ENCODE measurements around the gene MYH10. TPM values are rescaled to one million over a fixed set of nuclear protein-coding genes. Genes with fewer than 3 reads are reported as not detected.

The MYH10 gene
- total and polyA plus RNA-seq, 9 of the 15 experiments (the other 6 are each of a cell fraction or from before 2014, with no cell fraction given), result 16.3 to 95.3 (median 39.7) TPM

DNA sequence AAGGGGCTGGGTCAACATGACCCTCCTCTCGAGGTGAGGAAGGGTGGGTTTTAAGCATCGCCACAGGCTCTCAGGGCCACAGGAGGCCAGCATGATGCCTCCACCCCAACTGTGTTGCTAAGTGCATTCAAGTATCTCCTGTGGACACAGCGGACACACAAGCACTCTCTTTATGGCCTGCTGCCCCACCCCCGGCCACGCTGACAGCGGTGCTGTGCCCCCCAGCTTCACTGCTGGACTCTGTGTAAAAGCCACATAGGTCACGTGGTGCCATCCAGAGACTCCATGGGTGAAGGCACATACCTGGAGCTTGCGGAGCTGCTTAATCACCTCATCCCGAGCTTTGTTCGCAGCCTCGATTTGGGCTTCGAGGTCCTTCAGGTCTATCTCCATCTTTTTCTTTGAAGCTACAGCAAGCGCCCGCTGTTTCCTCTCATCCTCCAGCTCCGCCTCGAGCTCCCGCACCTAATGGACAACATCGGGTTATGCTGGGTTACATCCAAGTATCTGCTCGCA, 143.3 kb downstream of the MYH10 start (continued):
- no peak for TF ChIP-seq GABPB2 (CRISPR knock-in tag; conservative IDR thresholded peaks at IDR 0.05)
- TF ChIP-seq POLR2AphosphoS2 (IDR thresholded peaks at IDR 0.05; ENCODE audit: low read length), result no peak

DNA sequence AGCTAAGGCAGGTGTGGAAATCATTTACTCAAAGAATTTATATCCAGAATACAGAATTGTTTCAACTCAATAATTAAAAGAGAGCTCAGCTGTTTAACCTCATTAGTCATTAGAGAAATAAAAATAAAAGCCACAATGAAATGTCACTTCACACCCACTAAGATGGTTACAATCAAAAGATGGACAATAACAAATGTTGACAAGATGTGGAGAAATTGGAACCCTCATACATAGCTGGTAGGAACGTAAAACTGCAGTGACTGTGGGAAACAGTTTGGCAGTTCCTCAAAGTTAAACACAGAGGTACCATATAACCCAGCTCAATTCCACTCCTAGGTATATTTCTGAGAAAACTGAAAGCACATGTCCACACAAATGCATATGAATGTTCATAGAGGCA, 145.0 kb downstream of the MYH10 start:
- in situ Hi-C loops (cut with MboI), result no loop called here
- BruUV-seq (replicated peaks), result no TSS peak
- H3K9me3 ChIP-seq (replicated peaks; ENCODE audit: control insufficient read depth, insufficient read depth, low read depth, low read length), result peaks cover 9% of the 10 kb centered on the region
- no peaks in the 10 kb centered on the region for H3K79me2 ChIP-seq (ENCODE audit: control insufficient read depth, insufficient read depth, low read length)
- H4K20me1 ChIP-seq (replicated peaks; ENCODE audit: control insufficient read depth, insufficient read depth, low read length), result no peaks in the 10 kb centered on the region
- ATAC-seq, result no peak
- H3K4me1 ChIP-seq (replicated peaks in 1 of 2; ENCODE audit: control insufficient read depth in 2 of 2, insufficient read depth in 2 of 2, low read length in 2 of 2), result no peaks in the 10 kb centered on the region; a peak in 1 of 5 replicates
- POLR2A ChIA-PET, result interaction anchor here (1.4 to 2.2 kb wide), 2 partner anchors 10 to 21 kb away, joined by 5 to 7 read pairs; no protein-coding TSS in a partner anchor
- H3K9ac ChIP-seq (ENCODE audit: insufficient read depth in 1 of 2, low read depth in 2 of 2, low read length in 2 of 2), result no peak overlapping the region
- no peaks in the 10 kb centered on the region for H3K9me1 ChIP-seq (ENCODE audit: control insufficient read depth, insufficient read depth, low read length)
- CTCF ChIA-PET (ENCODE audit: low intra/inter-chr PET ratio), result no interaction called here
- 100% methylated on average over 1 of the region's 1 CpG for WGBS (ENCODE audit: insufficient coverage, low coverage, missing lambda C conversion rate)
- no peak overlapping the region for H3K4me2 ChIP-seq (ENCODE audit: insufficient read depth, low read length)
- no peak for DNase-seq (ENCODE audit: extremely low read depth in 1 of 4, low spot score in 3 of 4)
- H2AFZ ChIP-seq (ENCODE audit: low read depth, low read length), result no peak overlapping the region
- no peak overlapping the region for H3K27ac ChIP-seq (ENCODE audit: extremely low read depth, low read depth, low read length)
- no peak for TF ChIP-seq RAD21 (CRISPR knock-in tag; conservative IDR thresholded peaks at IDR 0.05 in 1 of 2, IDR thresholded peaks at IDR 0.05 in 1 of 2)
- TF ChIP-seq, protein P1, sequence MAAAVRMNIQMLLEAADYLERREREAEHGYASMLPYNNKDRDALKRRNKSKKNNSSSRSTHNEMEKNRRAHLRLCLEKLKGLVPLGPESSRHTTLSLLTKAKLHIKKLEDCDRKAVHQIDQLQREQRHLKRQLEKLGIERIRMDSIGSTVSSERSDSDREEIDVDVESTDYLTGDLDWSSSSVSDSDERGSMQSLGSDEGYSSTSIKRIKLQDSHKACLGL (CRISPR knock-in tag; IDR thresholded peaks at IDR 0.05; ENCODE audit: borderline replicate concordance, poor library complexity, severe bottlenecking), result no peak
- TF ChIP-seq, protein P2, sequence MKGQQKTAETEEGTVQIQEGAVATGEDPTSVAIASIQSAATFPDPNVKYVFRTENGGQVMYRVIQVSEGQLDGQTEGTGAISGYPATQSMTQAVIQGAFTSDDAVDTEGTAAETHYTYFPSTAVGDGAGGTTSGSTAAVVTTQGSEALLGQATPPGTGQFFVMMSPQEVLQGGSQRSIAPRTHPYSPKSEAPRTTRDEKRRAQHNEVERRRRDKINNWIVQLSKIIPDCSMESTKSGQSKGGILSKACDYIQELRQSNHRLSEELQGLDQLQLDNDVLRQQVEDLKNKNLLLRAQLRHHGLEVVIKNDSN (CRISPR knock-in tag; IDR thresholded peaks at IDR 0.05), result no peak
- no peak for TF ChIP-seq ZNF586 (CRISPR knock-in tag; conservative IDR thresholded peaks at IDR 0.05)
- TF ChIP-seq, protein P3, sequence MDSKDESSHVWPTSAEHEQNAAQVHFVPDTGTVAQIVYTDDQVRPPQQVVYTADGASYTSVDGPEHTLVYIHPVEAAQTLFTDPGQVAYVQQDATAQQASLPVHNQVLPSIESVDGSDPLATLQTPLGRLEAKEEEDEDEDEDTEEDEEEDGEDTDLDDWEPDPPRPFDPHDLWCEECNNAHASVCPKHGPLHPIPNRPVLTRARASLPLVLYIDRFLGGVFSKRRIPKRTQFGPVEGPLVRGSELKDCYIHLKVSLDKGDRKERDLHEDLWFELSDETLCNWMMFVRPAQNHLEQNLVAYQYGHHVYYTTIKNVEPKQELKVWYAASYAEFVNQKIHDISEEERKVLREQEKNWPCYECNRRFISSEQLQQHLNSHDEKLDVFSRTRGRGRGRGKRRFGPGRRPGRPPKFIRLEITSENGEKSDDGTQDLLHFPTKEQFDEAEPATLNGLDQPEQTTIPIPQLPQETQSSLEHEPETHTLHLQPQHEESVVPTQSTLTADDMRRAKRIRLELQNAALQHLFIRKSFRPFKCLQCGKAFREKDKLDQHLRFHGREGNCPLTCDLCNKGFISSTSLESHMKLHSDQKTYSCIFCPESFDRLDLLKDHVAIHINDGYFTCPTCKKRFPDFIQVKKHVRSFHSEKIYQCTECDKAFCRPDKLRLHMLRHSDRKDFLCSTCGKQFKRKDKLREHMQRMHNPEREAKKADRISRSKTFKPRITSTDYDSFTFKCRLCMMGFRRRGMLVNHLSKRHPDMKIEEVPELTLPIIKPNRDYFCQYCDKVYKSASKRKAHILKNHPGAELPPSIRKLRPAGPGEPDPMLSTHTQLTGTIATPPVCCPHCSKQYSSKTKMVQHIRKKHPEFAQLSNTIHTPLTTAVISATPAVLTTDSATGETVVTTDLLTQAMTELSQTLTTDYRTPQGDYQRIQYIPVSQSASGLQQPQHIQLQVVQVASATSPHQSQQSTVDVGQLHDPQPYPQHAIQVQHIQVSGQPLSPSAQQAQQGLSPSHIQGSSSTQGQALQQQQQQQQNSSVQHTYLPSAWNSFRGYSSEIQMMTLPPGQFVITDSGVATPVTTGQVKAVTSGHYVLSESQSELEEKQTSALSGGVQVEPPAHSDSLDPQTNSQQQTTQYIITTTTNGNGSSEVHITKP (IDR thresholded peaks at IDR 0.05; ENCODE audit: partially characterized antibody), result no peak
- TF ChIP-seq FOXJ3 (CRISPR knock-in tag; IDR thresholded peaks at IDR 0.05), result no peak
- no peak for FAIRE-seq
- no peak overlapping the region for H3K4me3 ChIP-seq
- no peaks in the 10 kb centered on the region for H3K27me3 ChIP-seq (ENCODE audit: control insufficient read depth in 2 of 2, insufficient read depth in 2 of 2, low read length in 2 of 2)
- peaks cover 93% of the 10 kb centered on the region for H3K36me3 ChIP-seq (ENCODE audit: control insufficient read depth, insufficient read depth, low read length)
- intact Hi-C loops (cut with micrococcal nuclease), result no loop called here

Measured in K562 (cell line).